PC-9 (cell line): Measurements from ENCODE around the gene LMOD3.

Source experiments
- EZH2 ChIP-seq: fragments of 200-600 bp; sonication (generic); IDR thresholded peaks from 2 replicates; pipeline ENCODE4 v1.8.0; 2017; ENCODE audit warnings: antibody characterized with exemption, low read depth
- TF ChIP-seq, protein P1 (sequence below): fragments of 200-600 bp; sonication (generic); conservative IDR thresholded peaks from 2 replicates; pipeline ENCODE4 v1.6.1; 2017; ENCODE audit warnings: mixed run types, antibody characterized with exemption, mild to moderate bottlenecking, moderate library complexity

DNA sequence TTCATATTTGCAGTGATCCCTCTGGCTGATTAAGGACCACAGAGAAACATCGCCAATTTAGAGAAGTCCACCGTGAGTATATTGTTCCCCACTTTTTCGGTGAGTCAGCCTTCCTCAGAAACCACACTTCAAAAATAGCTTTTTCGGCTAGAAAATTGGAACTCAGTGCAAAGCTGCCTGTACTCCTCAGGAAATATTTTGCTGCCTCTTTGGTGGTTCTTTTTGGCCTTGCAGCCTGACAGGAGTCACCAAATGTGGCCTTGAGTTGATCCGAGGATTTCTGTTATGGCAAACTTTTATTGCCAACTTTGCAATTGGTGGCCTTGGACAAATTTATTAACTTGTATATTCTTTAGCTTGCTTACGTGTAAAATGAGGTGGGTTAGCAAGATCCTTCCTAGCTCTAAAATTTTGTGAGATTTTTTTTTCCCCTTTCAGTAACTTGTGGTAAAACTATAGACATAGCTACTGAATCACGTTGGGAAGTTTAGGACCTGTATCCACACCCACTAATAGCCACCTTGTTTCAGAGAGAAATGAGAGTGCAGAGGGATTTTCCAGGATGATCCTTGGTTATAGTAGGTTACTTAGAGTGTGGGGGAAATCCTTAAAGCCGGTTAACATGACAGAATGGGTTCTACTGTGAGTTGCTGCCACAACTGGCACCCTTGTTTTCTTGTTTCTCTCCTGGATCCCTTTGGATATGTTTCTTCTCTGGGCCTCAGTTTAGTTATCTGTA is 27.8 kb downstream of the LMOD3 start:
- TF ChIP-seq, protein P1, sequence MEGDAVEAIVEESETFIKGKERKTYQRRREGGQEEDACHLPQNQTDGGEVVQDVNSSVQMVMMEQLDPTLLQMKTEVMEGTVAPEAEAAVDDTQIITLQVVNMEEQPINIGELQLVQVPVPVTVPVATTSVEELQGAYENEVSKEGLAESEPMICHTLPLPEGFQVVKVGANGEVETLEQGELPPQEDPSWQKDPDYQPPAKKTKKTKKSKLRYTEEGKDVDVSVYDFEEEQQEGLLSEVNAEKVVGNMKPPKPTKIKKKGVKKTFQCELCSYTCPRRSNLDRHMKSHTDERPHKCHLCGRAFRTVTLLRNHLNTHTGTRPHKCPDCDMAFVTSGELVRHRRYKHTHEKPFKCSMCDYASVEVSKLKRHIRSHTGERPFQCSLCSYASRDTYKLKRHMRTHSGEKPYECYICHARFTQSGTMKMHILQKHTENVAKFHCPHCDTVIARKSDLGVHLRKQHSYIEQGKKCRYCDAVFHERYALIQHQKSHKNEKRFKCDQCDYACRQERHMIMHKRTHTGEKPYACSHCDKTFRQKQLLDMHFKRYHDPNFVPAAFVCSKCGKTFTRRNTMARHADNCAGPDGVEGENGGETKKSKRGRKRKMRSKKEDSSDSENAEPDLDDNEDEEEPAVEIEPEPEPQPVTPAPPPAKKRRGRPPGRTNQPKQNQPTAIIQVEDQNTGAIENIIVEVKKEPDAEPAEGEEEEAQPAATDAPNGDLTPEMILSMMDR, result no peak
- TF ChIP-seq EZH2, result no peak
